H1 (cell line): ENCODE results near the gene ACTR1A. TPM values are rescaled to one million over a fixed set of nuclear protein-coding genes. Genes with fewer than 3 reads are reported as not detected.

Source experiments
- CTCF ChIA-PET: fragments of 300-600 bp; sonication (Branson Sonifier 250); formaldehyde crosslinking; loops from one replicate; lab custom pipeline; 2021; ENCODE audit not compliant: partially characterized antibody; lab: Charles Lee
- POLR2A ChIA-PET: fragments of 300-600 bp; sonication (Branson Sonifier 250); formaldehyde crosslinking; loops from one replicate; lab custom pipeline; 2021; ENCODE audit warnings: inconsistent platforms; ENCODE audit not compliant: partially characterized antibody; lab: Charles Lee
- DNase-seq, 2 experiments: peaks; one replicate each; pipeline versions ENCODE4 v3.0.0 to v3.0.0-alpha.2; 2010 to 2022; ENCODE audit warnings: low spot score in 2 of 2, low read depth in 1 of 2, mixed read lengths in 1 of 2
- FAIRE-seq: peaks from 2 replicates; lab custom pipeline; 2011; peaks lifted over from hg19 to GRCh38; lab: Jason Lieb, UNC
- H2AFZ ChIP-seq: 2 replicates; pipeline ENCODE4 v1.8.1; 2012; ENCODE audit warnings: low read length, inconsistent platforms
- H2AK5ac ChIP-seq: 2 replicates; pipeline ENCODE4 v1.6.1; 2013; ENCODE audit warnings: low read depth, low read length
- H2BK120ac ChIP-seq: replicated peaks from 2 replicates; pipeline ENCODE3; 2013; ENCODE audit warnings: low read depth, low read length, inconsistent platforms
- H2BK12ac ChIP-seq: 2 replicates; pipeline ENCODE4 v1.6.1; 2013; ENCODE audit warnings: low read depth, low read length
- H2BK15ac ChIP-seq: 2 replicates; pipeline ENCODE4 v1.6.1; 2013; ENCODE audit warnings: low read length
- H2BK20ac ChIP-seq: 2 replicates; pipeline ENCODE4 v1.6.1; 2013; ENCODE audit warnings: low read length
- H2BK5ac ChIP-seq: 2 replicates; pipeline ENCODE4 v1.6.1; 2013; ENCODE audit warnings: low read depth, low read length
- H3K14ac ChIP-seq: 2 replicates; pipeline ENCODE4 v1.6.1; 2013; ENCODE audit warnings: inconsistent platforms; ENCODE audit not compliant: insufficient read length
- H3K18ac ChIP-seq: 2 replicates; pipeline ENCODE4 v1.6.1; 2013; ENCODE audit warnings: low read length; ENCODE audit errors: extremely low read depth
- H3K23ac ChIP-seq: 2 replicates; pipeline ENCODE4 v1.6.1; 2013; ENCODE audit warnings: inconsistent platforms; ENCODE audit not compliant: insufficient read length
- H3K23me2 ChIP-seq: 2 replicates; pipeline ENCODE4 v1.6.1; 2013; ENCODE audit warnings: low read depth, low read length
- H3K27ac ChIP-seq: 2 replicates; pipeline ENCODE4 v1.6.1; 2011; ENCODE audit warnings: low read depth, low read length, inconsistent platforms
- H3K27me3 ChIP-seq, 4 experiments: replicated peaks in 1 of 4; 1 replicate in 1 of 4; 2 replicates in 3 of 4; pipeline versions ENCODE4 v1.6.1 to v1.8.1; 2011 to 2013; ENCODE audit warnings: low read length in 3 of 4, mild to moderate bottlenecking in 3 of 4, inconsistent platforms in 2 of 4, mixed read lengths in 2 of 4, moderate library complexity in 1 of 4; ENCODE audit not compliant: control insufficient read depth in 3 of 4, insufficient read depth in 3 of 4; ENCODE audit errors: extremely low read depth in 1 of 4
- H3K36me3 ChIP-seq, 4 experiments: 2 replicates each; pipeline versions ENCODE4 v1.6.1 to v1.8.1; 2011 to 2013; ENCODE audit warnings: mild to moderate bottlenecking in 4 of 4, low read length in 3 of 4, moderate library complexity in 2 of 4, control low read depth in 1 of 4, inconsistent platforms in 1 of 4; ENCODE audit not compliant: insufficient read depth in 4 of 4, control insufficient read depth in 2 of 4
- H3K4ac ChIP-seq: replicated peaks from 2 replicates; pipeline ENCODE3; 2013; ENCODE audit warnings: low read length, low read depth, mixed read lengths, inconsistent platforms; ENCODE audit not compliant: insufficient read length
- H3K4me1 ChIP-seq, 4 experiments: replicated peaks in 1 of 4; 1 replicate in 1 of 4; 2 replicates in 3 of 4; pipeline versions ENCODE4 v1.6.1 to v1.8.1; 2011 to 2013; ENCODE audit warnings: low read length in 3 of 4, inconsistent platforms in 2 of 4, mixed read lengths in 1 of 4; ENCODE audit not compliant: insufficient read depth in 4 of 4, control insufficient read depth in 3 of 4
- H3K4me2 ChIP-seq, 2 experiments: 2 replicates each; pipeline versions ENCODE4 v1.6.1 to v1.8.1; 2011 to 2013; ENCODE audit warnings: low read depth in 2 of 2, low read length in 2 of 2, control low read depth in 1 of 2, inconsistent platforms in 1 of 2, mild to moderate bottlenecking in 1 of 2; ENCODE audit not compliant: insufficient read depth in 1 of 2
- H3K4me3 ChIP-seq, 4 experiments: fragments of 200-600, 300-600 bp in 1 of 4; sonication (generic), shearing (Covaris generic), sonication (Bioruptor Twin) in 1 of 4; 2 replicates each; pipeline versions ENCODE4 v1.5.1 to v1.8.1; 2011 to 2016; ENCODE audit warnings: low read length in 4 of 4, low read depth in 3 of 4, control low read depth in 2 of 4, inconsistent platforms in 2 of 4, mild to moderate bottlenecking in 2 of 4, mixed read lengths in 1 of 4, moderate library complexity in 1 of 4; ENCODE audit not compliant: insufficient read depth in 2 of 4; ENCODE audit errors: extremely low read depth in 1 of 4
- H3K56ac ChIP-seq: replicated peaks from 2 replicates; pipeline ENCODE3; 2013; ENCODE audit warnings: low read depth, mild to moderate bottlenecking, mixed read lengths, low read length, inconsistent platforms; ENCODE audit not compliant: insufficient read length
- H3K79me1 ChIP-seq: 2 replicates; pipeline ENCODE4 v1.6.1; 2013; ENCODE audit warnings: low read depth, low read length, control low read depth
- H3K79me2 ChIP-seq, 2 experiments: 2 replicates each; pipeline versions ENCODE4 v1.6.1 to v1.8.1; 2012 to 2013; ENCODE audit warnings: low read length in 2 of 2, mild to moderate bottlenecking in 2 of 2, inconsistent platforms in 1 of 2; ENCODE audit not compliant: insufficient read depth in 2 of 2, control insufficient read depth in 1 of 2
- H3K9ac ChIP-seq, 4 experiments: replicated peaks in 1 of 4; 1 replicate in 1 of 4; 2 replicates in 3 of 4; pipeline versions ENCODE4 v1.6.1 to v1.8.1; 2011 to 2013; ENCODE audit warnings: low read depth in 3 of 4, low read length in 3 of 4, control low read depth in 2 of 4, mild to moderate bottlenecking in 2 of 4, moderate library complexity in 2 of 4, inconsistent platforms in 1 of 4; ENCODE audit errors: extremely low read depth in 1 of 4
- H3K9me3 ChIP-seq, 2 experiments: 2 replicates each; pipeline versions ENCODE4 v1.6.1 to v1.8.1; 2012 to 2013; ENCODE audit warnings: mild to moderate bottlenecking in 2 of 2, moderate library complexity in 2 of 2, control low read depth in 1 of 2, inconsistent platforms in 1 of 2, low read depth in 1 of 2, low read length in 1 of 2, mixed read lengths in 1 of 2; ENCODE audit not compliant: insufficient read depth in 2 of 2
- H4K20me1 ChIP-seq, 2 experiments: replicated peaks in 1 of 2; 2 replicates each; pipeline versions ENCODE3 to v1.8.1; 2011 to 2013; ENCODE audit warnings: inconsistent platforms in 2 of 2, low read length in 2 of 2, mild to moderate bottlenecking in 1 of 2; ENCODE audit not compliant: insufficient read depth in 2 of 2, control insufficient read depth in 1 of 2
- H4K5ac ChIP-seq: 2 replicates; pipeline ENCODE4 v1.6.1; 2013; ENCODE audit warnings: low read length, low read depth, mixed read lengths, inconsistent platforms; ENCODE audit not compliant: insufficient read length
- H4K8ac ChIP-seq: 2 replicates; pipeline ENCODE4 v1.8.0; 2013; ENCODE audit warnings: mild to moderate bottlenecking, moderate library complexity, low read length, inconsistent platforms; ENCODE audit not compliant: insufficient read depth; ENCODE audit errors: extremely low read depth
- H4K91ac ChIP-seq: replicated peaks from 2 replicates; pipeline ENCODE3; 2013; ENCODE audit warnings: low read length, mixed read lengths, inconsistent platforms; ENCODE audit not compliant: insufficient read length
- BCL11A ChIP-seq, 2 experiments: IDR thresholded peaks; one replicate each; pipeline ENCODE4 v1.6.1; 2011; ENCODE audit warnings: low read depth in 2 of 2, low read length in 2 of 2, mild to moderate bottlenecking in 2 of 2
- KDM4A ChIP-seq: IDR thresholded peaks from one replicate; pipeline ENCODE4 v1.7.1; 2012; ENCODE audit warnings: low read depth, mild to moderate bottlenecking, moderate library complexity, low read length, inconsistent platforms; ENCODE audit not compliant: severe bottlenecking
- NRF1 ChIP-seq: IDR thresholded peaks from 2 replicates; pipeline ENCODE4 v1.6.1; 2011; ENCODE audit warnings: mild to moderate bottlenecking, low read depth, low read length, improper control_type of control experiment
- POLR2A ChIP-seq, 2 experiments: IDR thresholded peaks; 1 replicate in 1 of 2; 2 replicates in 1 of 2; pipeline ENCODE4 v1.6.1; 2011; ENCODE audit warnings: low read depth in 2 of 2, low read length in 2 of 2, mild to moderate bottlenecking in 2 of 2; ENCODE audit errors: control extremely low read depth in 1 of 2
- RAD21 ChIP-seq, 2 experiments: IDR thresholded peaks in 1 of 2; conservative IDR thresholded peaks in 1 of 2; 2 replicates each; pipeline ENCODE4 v1.6.1; 2011; ENCODE audit warnings: low read depth in 2 of 2, low read length in 2 of 2, improper control_type of control experiment in 1 of 2, inconsistent platforms in 1 of 2, mild to moderate bottlenecking in 1 of 2, moderate library complexity in 1 of 2
- RBBP5 ChIP-seq: IDR thresholded peaks from 2 replicates; pipeline ENCODE4 v1.7.1; 2012; ENCODE audit warnings: low read depth, mild to moderate bottlenecking, inconsistent platforms, low read length, moderate library complexity, borderline replicate concordance
- SIN3A ChIP-seq, 2 experiments: IDR thresholded peaks in 1 of 2; conservative IDR thresholded peaks in 1 of 2; 2 replicates each; pipeline ENCODE4 v1.6.1; 2011 to 2012; ENCODE audit warnings: low read length in 2 of 2, improper control_type of control experiment in 1 of 2, low read depth in 1 of 2, mild to moderate bottlenecking in 1 of 2
- SP1 ChIP-seq: IDR thresholded peaks from 2 replicates; pipeline ENCODE4 v1.6.1; 2011; ENCODE audit warnings: low read depth, low read length
- TAF1 ChIP-seq: IDR thresholded peaks from 2 replicates; pipeline ENCODE4 v1.6.1; 2011; ENCODE audit warnings: mild to moderate bottlenecking, low read depth, low read length
- TBP ChIP-seq: IDR thresholded peaks from 2 replicates; pipeline ENCODE4 v1.6.1; 2011; ENCODE audit warnings: low read depth, low read length, improper control_type of control experiment
- WGBS, 2 experiments: shearing (Covaris generic) in 1 of 2; methylation state at CpG; one replicate each; pipeline versions ENCODE4 v1.1.6 to v1.1.7; 2013 to 2015; ENCODE audit warnings: low lambda C conversion rate in 2 of 2, mixed read lengths in 2 of 2, inconsistent platforms in 1 of 2, low coverage in 1 of 2, missing lambda C conversion rate in 1 of 2; ENCODE audit not compliant: insufficient replicate concordance in 2 of 2, insufficient coverage in 1 of 2, insufficient read length in 1 of 2; ENCODE audit errors: extremely low coverage in 1 of 2, missing lambda C conversion rate in 1 of 2; 5-methylcytosine and 5-hydroxymethylcytosine counted together
- polyA plus RNA-seq, 7 experiments: library from polyadenylated mRNA; depleted of rRNA in 3 of 7; stranded (reverse) in 5 of 7; unstranded in 2 of 7; fragments of >200 nt in 5 of 7; fragments of 200-250 nt in 2 of 7; gene quantifications; 1 replicate in 5 of 7; 2 replicates in 1 of 7; 4 replicates in 1 of 7; pipeline versions ENCODE4 v1.2.1 to v1.2.3, GENCODE V29; 2011 to 2013; ENCODE audit warnings: missing spikeins in 2 of 7, mixed read lengths in 2 of 7
- total RNA-seq: library from RNA; stranded (reverse); fragmentation: NEBNext Ultra II Directional; extraction: Animal tissue kit (Norgen Biotek cat#: 25700); gene quantifications from 2 replicates; pipeline ENCODE4 v1.2.1, GENCODE V29; 2021

Gene ACTR1A
- total and polyA plus RNA-seq, 2 of the 8 experiments (the other 6 are each of a cell fraction or from before 2014, with no cell fraction given), result 78.6 to 86.3 TPM

DNA sequence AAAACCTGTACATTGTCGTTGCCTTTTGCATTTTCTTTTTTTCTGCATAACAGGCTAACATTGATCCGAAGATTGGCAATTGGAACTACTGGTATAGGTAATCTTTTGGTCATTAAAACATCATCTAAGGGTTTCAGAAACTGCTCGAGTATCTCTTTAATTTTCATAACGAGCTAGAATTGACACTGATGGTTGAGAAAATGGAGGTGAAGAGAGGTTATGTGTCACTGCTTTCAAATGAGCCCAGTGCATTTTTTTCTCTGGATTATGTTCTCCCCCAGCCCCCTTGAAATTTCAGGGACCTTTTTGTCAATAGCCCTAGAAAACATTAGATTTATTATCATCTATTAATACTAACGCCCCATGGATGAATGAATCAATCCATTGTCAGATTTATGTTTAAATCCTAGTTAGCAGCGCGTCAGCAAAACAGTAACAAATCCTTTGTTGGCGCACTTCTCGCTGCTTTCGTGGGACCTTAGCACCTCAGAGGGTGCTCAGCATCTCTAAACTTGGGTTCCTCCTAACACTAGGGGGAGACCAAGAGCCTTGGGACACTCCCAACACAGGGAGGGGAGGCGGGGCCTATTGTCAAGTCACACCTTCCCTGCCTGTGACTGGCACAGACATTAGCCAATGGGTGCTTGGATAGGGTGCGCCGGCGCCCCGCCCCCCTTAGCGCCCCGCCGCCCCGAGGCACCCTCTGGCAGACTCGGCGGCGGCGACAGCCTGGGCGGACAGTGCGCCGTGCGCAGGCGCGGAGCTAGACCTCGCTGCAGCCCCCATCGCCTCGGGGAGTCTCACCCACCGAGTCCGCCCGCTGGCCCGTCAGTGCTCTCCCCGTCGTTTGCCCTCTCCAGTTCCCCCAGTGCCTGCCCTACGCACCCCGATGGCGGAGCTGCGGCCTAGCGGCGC lies 1.0 kb upstream of the ACTR1A start, which contains the start of gene SUFU:
Gene SUFU (plus strand): TSS at position 709 of the 915 bp plus-strand sequence. CDS start 181 bp downstream, at position 890.
- no peak within 1 kb of the TSS; the same call in 1 of the 2 replicates for H3K18ac ChIP-seq
- peak within 1 kb of the TSS; percentile 43 for H4K8ac ChIP-seq
- peak within 1 kb of the TSS; percentile 90 to 100 (median 98) for H3K4me3 ChIP-seq
- peak; percentile 80 for FAIRE-seq
- no peak within 1 kb of the TSS for H2BK5ac ChIP-seq
- no peak within 1 kb of the TSS for H4K91ac ChIP-seq
- ChIA-PET POLR2A (interaction anchor here (0.7 to 2.1 kb wide), 11 partner anchors 19 to 352 kb away, joined by 3 to 6 read pairs (median 4); partner anchors contain the start of genes C10orf95, CUEDC2 and NOLC1), CTCF (interaction anchor here (0.7 to 16.5 kb wide), 25 partner anchors 10 to 212 kb away, joined by 3 to 182 read pairs (median 4); partner anchors contain the start of gene C10orf95)
- H3K9me3 ChIP-seq, result no peaks in the 10 kb centered on the region
- H3K27me3 ChIP-seq, result peaks cover 2 to 11% (median 8%) of the 10 kb centered on the region in 4 experiments; a peak in 4 of 7 replicates
- H3K4me1 ChIP-seq, result peaks cover 0 to 10% (median 3%) of the 10 kb centered on the region in 4 experiments; a peak in 4 of 7 replicates
- H2BK12ac ChIP-seq, result no peak within 1 kb of the TSS
- H3K23ac ChIP-seq, result no peak within 1 kb of the TSS
- H3K36me3 ChIP-seq, result no peaks in the 10 kb centered on the region
- no peak within 1 kb of the TSS for H3K4ac ChIP-seq
- no peak within 1 kb of the TSS for H2AK5ac ChIP-seq
- peak; percentile 98 to 99 for DNase-seq
- peaks cover 0 to 35% of the 10 kb centered on the region in 2 experiments; a peak in 3 of 4 replicates for H3K79me2 ChIP-seq
- no peak within 1 kb of the TSS for H3K14ac ChIP-seq
- no peak within 1 kb of the TSS for H3K56ac ChIP-seq
- peaks cover 14% of the 10 kb centered on the region for H3K23me2 ChIP-seq
- peak within 1 kb of the TSS; percentile 13 to 74 (median 40); a peak in 3 of 7 replicates for H3K9ac ChIP-seq
- peak within 1 kb of the TSS; percentile 53 for H4K5ac ChIP-seq
- no peaks in the 10 kb centered on the region; the same call in 1 of the 2 replicates for H3K79me1 ChIP-seq
- H2BK15ac ChIP-seq, result 0 out of 2 replicates have a peak within 1 kb of the TSS, but pooled peaks have one; percentile 88
- H2BK120ac ChIP-seq, result no peak within 1 kb of the TSS
- H3K4me2 ChIP-seq, result peak within 1 kb of the TSS; percentile 88 to 90
- H2AFZ ChIP-seq, result peak within 1 kb of the TSS; percentile 36
- H3K27ac ChIP-seq, result no peak within 1 kb of the TSS
- peaks cover 11 to 29% of the 10 kb centered on the region in 2 experiments for H4K20me1 ChIP-seq
- WGBS, 2 experiments, result 5% methylated on average over 29 of the region's 44 CpGs; no CpG with 5 or more reads in 1 of the 2 experiments
- H2BK20ac ChIP-seq, result no peak within 1 kb of the TSS
- TF ChIP-seq KDM4A (no peak), SIN3A (conservative IDR thresholded peaks at IDR 0.05 in 1 of 2, IDR thresholded peaks at IDR 0.05 in 1 of 2; ENCODE audit: low read depth in 1 of 2, low read length in 2 of 2) (peak; percentile 33 to 61; a peak in 2 of 4 replicates), BCL11A (IDR thresholded peaks at IDR 0.05; ENCODE audit: low read depth in 2 of 2, low read length in 2 of 2) (no peak), RBBP5 (0 out of 2 replicates have a peak, but pooled peaks have one; percentile 38), POLR2A (IDR thresholded peaks at IDR 0.05; ENCODE audit: control extremely low read depth in 1 of 2, low read depth in 2 of 2, low read length in 2 of 2) (peak in 1 of 2 experiments; percentile 58; a peak in 2 of 3 replicates), NRF1 (peak; percentile 72), RAD21 (IDR thresholded peaks at IDR 0.05 in 1 of 2, conservative IDR thresholded peaks at IDR 0.05 in 1 of 2; ENCODE audit: low read depth in 2 of 2, low read length in 2 of 2) (peak; percentile 74 to 80), SP1 (peak; percentile 92), TBP (peak; percentile 68), TAF1 (peak; percentile 87)
